ENCODE data around the gene MKI67. TPM values are rescaled to one million over a fixed set of nuclear protein-coding genes. Genes with fewer than 3 reads are reported as not detected.

The MKI67 gene
- total and polyA plus RNA-seq, 8 donors = 0.61 to 60.8 (median 7.7) TPM

GRCh38 chr10:128049226-128050120 lies 76.8 kb downstream of the MKI67 start:
- Histone ChIP-seq H3K27me3 (no peaks in the 10 kb centered on the region), H3K36me3 (peaks cover 0 to 33% (median 26%) of the 10 kb centered on the region in 4 donors), H3K4me3 (peak overlapping the region in 3 of 4 donors; percentile 26 to 32 (median 29)), H3K4me1 (peaks cover 5 to 56% (median 24%) of the 10 kb centered on the region in 4 donors), H3K9me3 (no peaks in the 10 kb centered on the region), H3K27ac (peak overlapping the region in 4 of 5 donors; percentile 77 to 86 (median 78))
- 80 to 91% (median 85%) methylated on average over 23 of the region's 23 CpGs for WGBS, 5 donors
- no peak for DNase-seq
- TF ChIP-seq POLR2AphosphoS5 (IDR thresholded peaks at IDR 0.05) (no peak), EP300 (IDR thresholded peaks at IDR 0.05) (no peak), CTCF (IDR thresholded peaks at IDR 0.05) (no peak)
- intact Hi-C loops (cut with DNase I; ENCODE audit: low total_unique reads) = no loop called here

DNA sequence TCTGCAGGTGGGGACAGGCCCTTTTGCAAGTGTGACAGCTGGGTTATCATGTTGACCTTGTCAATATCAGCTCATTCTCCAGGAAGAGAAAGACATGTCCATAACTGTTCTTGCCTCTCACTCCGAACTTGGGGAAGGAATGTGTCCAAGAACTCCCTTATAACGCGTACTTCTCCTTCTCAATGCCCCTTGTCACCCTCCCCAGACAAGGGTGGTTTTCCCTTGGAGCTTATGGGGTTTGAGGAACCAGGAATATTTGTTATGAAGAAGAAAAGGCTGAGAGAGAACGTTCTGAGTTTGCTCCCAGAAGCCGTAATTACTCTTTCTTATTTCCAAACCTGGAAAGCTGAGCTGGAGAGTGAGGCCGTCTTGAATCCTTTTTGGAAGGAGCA lies 77.4 kb downstream of the MKI67 start:
- intact Hi-C loops (cut with DNase I; ENCODE audit: low total_unique reads) = no loop called here

DNA sequence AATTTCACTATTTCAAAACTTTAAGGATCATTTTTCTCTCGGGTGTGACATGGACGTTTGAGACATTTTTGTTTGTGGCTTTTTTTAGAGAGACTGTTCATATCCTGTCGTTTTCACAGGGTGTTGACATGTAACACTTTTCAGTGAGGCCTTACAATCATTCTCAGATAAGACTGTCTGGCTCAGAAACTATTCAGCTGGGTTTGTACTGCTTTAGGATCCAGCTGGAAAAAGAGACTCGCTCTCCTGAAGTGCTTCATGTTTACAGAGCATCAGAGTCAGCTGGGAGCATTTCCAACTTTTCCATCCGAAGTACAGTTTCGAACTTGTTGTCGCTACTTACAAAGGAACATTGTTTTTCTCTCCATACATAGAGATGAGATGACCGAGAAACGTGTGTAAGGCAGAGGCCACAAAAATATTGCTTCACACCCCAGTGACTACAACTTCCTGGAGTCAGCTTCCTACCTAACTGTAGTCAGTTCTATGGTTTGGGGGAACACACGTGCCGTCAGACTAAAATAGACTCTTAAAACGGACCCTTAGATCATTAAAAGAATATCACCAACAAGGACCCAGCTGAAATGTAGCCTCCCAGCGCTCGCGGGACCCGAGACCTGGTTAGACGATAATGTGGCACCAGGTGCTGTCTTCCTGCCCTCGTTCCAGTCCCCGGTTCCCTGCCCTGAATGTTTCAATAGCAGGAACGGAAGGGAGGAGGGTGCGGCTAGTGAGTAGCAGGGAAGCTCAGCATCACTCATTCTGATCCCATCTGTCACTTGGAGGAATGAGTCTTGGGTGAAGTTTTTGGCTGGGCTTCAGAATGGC lies 78.0 kb downstream of the MKI67 start:
- TF ChIP-seq EP300 (IDR thresholded peaks at IDR 0.05) (no peak), POLR2AphosphoS5 (IDR thresholded peaks at IDR 0.05) (peak in 2 of 3 donors; percentile 32 to 47)
- intact Hi-C loops (cut with DNase I; ENCODE audit: low total_unique reads) = no loop called here
- peak overlapping the region in 3 of 4 donors; percentile 26 to 32 (median 29) for H3K4me3 ChIP-seq
- H3K4me1 ChIP-seq = peaks cover 5 to 50% (median 24%) of the 10 kb centered on the region in 4 donors
- peak overlapping the region; percentile 50 to 86 (median 77) for H3K27ac ChIP-seq
- DNase-seq = peak in 1 of 2 donors; percentile 72
- H3K36me3 ChIP-seq = peaks cover 0 to 28% (median 22%) of the 10 kb centered on the region in 4 donors
- no peaks in the 10 kb centered on the region for H3K27me3 ChIP-seq
- WGBS, 5 donors = 30 to 43% (median 35%) methylated on average over 21 of the region's 21 CpGs
- no peaks in the 10 kb centered on the region for H3K9me3 ChIP-seq

More for the DNA sequence above, 77.4 kb downstream of the MKI67 start:
- H3K9me3 ChIP-seq = no peaks in the 10 kb centered on the region
- H3K36me3 ChIP-seq = peaks cover 0 to 29% (median 25%) of the 10 kb centered on the region in 4 donors
- peaks cover 5 to 53% (median 24%) of the 10 kb centered on the region in 4 donors for H3K4me1 ChIP-seq
- DNase-seq = no peak
- H3K27me3 ChIP-seq = no peaks in the 10 kb centered on the region
- peak overlapping the region; percentile 50 to 86 (median 77) for H3K27ac ChIP-seq
- H3K4me3 ChIP-seq = peak overlapping the region in 3 of 4 donors; percentile 26 to 32 (median 29)
- TF ChIP-seq CTCF (IDR thresholded peaks at IDR 0.05) = no peak
- no peak for TF ChIP-seq EP300 (IDR thresholded peaks at IDR 0.05)
- no peak for TF ChIP-seq POLR2A (IDR thresholded peaks at IDR 0.05)
- no peak for TF ChIP-seq POLR2AphosphoS5 (IDR thresholded peaks at IDR 0.05)
- 64 to 86% (median 80%) methylated on average over 6 of the region's 6 CpGs for WGBS, 5 donors

DNA sequence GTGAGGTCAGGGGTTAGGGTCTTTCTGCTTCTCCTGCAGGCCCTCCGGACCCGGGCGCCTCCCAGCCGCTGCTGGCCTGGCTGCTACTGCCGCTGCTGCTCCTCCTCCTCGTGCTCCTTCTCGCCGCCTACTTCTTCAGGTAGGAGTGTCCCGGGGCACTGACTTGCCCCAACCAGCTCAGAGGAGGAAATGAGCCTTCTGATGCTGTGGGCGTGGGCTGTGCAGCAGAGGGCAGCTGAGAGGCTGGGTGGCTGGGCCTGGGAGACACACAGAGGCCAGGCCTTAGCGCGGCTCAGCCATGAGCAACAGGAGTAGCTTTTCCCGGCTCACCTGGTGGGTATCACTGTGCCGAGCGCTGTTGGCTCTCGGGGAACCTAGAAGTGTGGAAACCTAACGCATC lies 78.9 kb downstream of the MKI67 start:
- peaks cover 0 to 19% (median 13%) of the 10 kb centered on the region in 4 donors for H3K36me3 ChIP-seq
- H3K27ac ChIP-seq = peak overlapping the region; percentile 53 to 86 (median 77)
- 17 to 47% (median 24%) methylated on average over 7 to 17 of the region's 17 CpGs for WGBS, 5 donors
- peak overlapping the region; percentile 4 to 32 (median 28) for H3K4me3 ChIP-seq
- H3K27me3 ChIP-seq = no peaks in the 10 kb centered on the region
- H3K4me1 ChIP-seq = peaks cover 5 to 47% (median 24%) of the 10 kb centered on the region in 4 donors
- peak in 1 of 4 donors; percentile 29 for TF ChIP-seq POLR2A (IDR thresholded peaks at IDR 0.05)
- TF ChIP-seq EP300 (IDR thresholded peaks at IDR 0.05) = no peak
- peak in 2 of 3 donors; percentile 90 to 91 for TF ChIP-seq POLR2AphosphoS5 (IDR thresholded peaks at IDR 0.05)
- DNase-seq = peak; percentile 90 to 94
- intact Hi-C loops (cut with DNase I; ENCODE audit: low total_unique reads) = no loop called here
- H3K9me3 ChIP-seq = no peaks in the 10 kb centered on the region

- Histone ChIP-seq H3K4me1 (peaks cover 5 to 47% (median 24%) of the 10 kb centered on the region in 4 donors), H3K36me3 (peaks cover 0 to 15% (median 9%) of the 10 kb centered on the region in 4 donors), H3K27ac (peak overlapping the region in 4 of 5 donors; percentile 77 to 86 (median 78)), H3K27me3 (no peaks in the 10 kb centered on the region), H3K4me3 (peak overlapping the region in 1 of 4 donors; percentile 26), H3K9me3 (no peaks in the 10 kb centered on the region)
- intact Hi-C loops (cut with DNase I; ENCODE audit: low total_unique reads) = no loop called here
- WGBS, 5 donors = 55 to 83% (median 69%) methylated on average over 3 to 10 of the region's 10 CpGs
- no peak for DNase-seq
- no peak for TF ChIP-seq POLR2AphosphoS5 (IDR thresholded peaks at IDR 0.05)
- TF ChIP-seq EP300 (IDR thresholded peaks at IDR 0.05) = no peak
- no peak for TF ChIP-seq POLR2A (IDR thresholded peaks at IDR 0.05)
- TF ChIP-seq CTCF (IDR thresholded peaks at IDR 0.05) = no peak
These were observed 79.3 kb downstream of the MKI67 start for GRCh38 chr10:128046953-128047290.

Data from stomach (tissue), 9 donors.